Measurements from ENCODE around the gene AKAIN1. TPM values are rescaled to one million over a fixed set of nuclear protein-coding genes. Genes with fewer than 3 reads are reported as not detected.

Gene AKAIN1
- total and polyA plus RNA-seq, 2 of the 8 experiments (the other 6 are each of a cell fraction or from before 2014, with no cell fraction given): not detected

DNA sequence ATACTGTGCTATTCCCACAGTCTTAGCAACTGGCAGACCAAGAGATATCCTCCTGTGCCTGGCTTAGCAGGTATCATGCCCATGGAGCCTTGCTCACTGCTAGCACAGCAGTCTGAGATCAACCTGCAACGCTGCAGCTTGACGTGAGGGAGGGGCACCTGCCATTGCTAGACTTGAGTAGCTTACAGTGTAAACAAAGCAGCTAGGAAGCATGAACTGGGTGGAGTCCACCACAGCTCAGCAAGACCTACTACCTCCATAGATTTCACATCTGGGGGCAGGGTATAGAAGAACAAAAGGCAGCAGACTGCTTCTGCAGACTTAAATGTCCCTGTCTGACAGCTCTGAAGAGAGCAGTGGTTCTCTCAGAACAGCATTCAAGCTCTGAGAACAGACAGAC lies 74.8 kb downstream of the AKAIN1 start:
- H3K18ac ChIP-seq (ENCODE audit: extremely low read depth, low read length): no peak overlapping the region
- H4K20me1 ChIP-seq (replicated peaks in 1 of 2; ENCODE audit: control insufficient read depth in 1 of 2, insufficient read depth in 2 of 2, low read length in 2 of 2): no peaks in the 10 kb centered on the region
- no peak overlapping the region for H3K27ac ChIP-seq (ENCODE audit: low read depth, low read length)
- H3K9me3 ChIP-seq (ENCODE audit: insufficient read depth in 2 of 2, low read depth in 1 of 2, low read length in 1 of 2): peaks cover 10 to 18% of the 10 kb centered on the region in 2 experiments
- no peak overlapping the region for H3K9ac ChIP-seq (replicated peaks in 1 of 4; ENCODE audit: extremely low read depth in 1 of 4, low read depth in 3 of 4, low read length in 3 of 4)
- H3K79me2 ChIP-seq (ENCODE audit: control insufficient read depth in 1 of 2, insufficient read depth in 2 of 2, low read length in 2 of 2): no peaks in the 10 kb centered on the region
- peaks cover 0 to 2% (median 0%) of the 10 kb centered on the region in 4 experiments; a peak in 1 of 7 replicates for H3K4me1 ChIP-seq (replicated peaks in 1 of 4; ENCODE audit: control insufficient read depth in 3 of 4, insufficient read depth in 4 of 4, low read length in 3 of 4)
- H3K14ac ChIP-seq (ENCODE audit: insufficient read length): no peak overlapping the region
- no peak overlapping the region for H2BK15ac ChIP-seq (ENCODE audit: low read length)
- 0 out of 2 replicates have a peak overlapping the region, but pooled peaks have one; percentile 62 for H2AFZ ChIP-seq (ENCODE audit: low read length)
- 0 out of 8 replicates have a peak, but pooled peaks cover 0 to 3% (median 0%) of the 10 kb centered on the region in 4 experiments for H3K36me3 ChIP-seq (ENCODE audit: control insufficient read depth in 2 of 4, insufficient read depth in 4 of 4, low read length in 3 of 4)
- no peak overlapping the region for H2BK120ac ChIP-seq (replicated peaks; ENCODE audit: low read depth, low read length)
- H3K4me2 ChIP-seq (ENCODE audit: insufficient read depth in 1 of 2, low read depth in 2 of 2, low read length in 2 of 2): no peak overlapping the region
- no peak overlapping the region for H3K4ac ChIP-seq (replicated peaks; ENCODE audit: insufficient read length, low read depth, low read length)
- H3K23ac ChIP-seq (ENCODE audit: insufficient read length): no peak overlapping the region
- no peak overlapping the region for H4K5ac ChIP-seq (ENCODE audit: insufficient read length, low read depth, low read length)
- no peak overlapping the region for H3K56ac ChIP-seq (replicated peaks; ENCODE audit: insufficient read length, low read depth, low read length)
- no peak for DNase-seq (ENCODE audit: low read depth in 1 of 2, low spot score in 2 of 2)
- no peaks in the 10 kb centered on the region for H3K23me2 ChIP-seq (ENCODE audit: low read depth, low read length)
- no peak overlapping the region for H4K8ac ChIP-seq (ENCODE audit: extremely low read depth, insufficient read depth, low read length)
- H2BK20ac ChIP-seq (ENCODE audit: low read length): no peak overlapping the region
- no peak overlapping the region for H2BK12ac ChIP-seq (ENCODE audit: low read depth, low read length)
- no peak overlapping the region for H2AK5ac ChIP-seq (ENCODE audit: low read depth, low read length)
- ChIA-PET CTCF (ENCODE audit: partially characterized antibody) (interaction anchor here (1.0 to 1.7 kb wide), 2 partner anchors 16 to 425 kb away, joined by 3 to 4 read pairs; no protein-coding TSS in a partner anchor), POLR2A (ENCODE audit: partially characterized antibody) (no interaction called here)
- no peak overlapping the region for H3K4me3 ChIP-seq (ENCODE audit: extremely low read depth in 1 of 4, insufficient read depth in 2 of 4, low read depth in 3 of 4, low read length in 4 of 4)
- TF ChIP-seq CEBPB (IDR thresholded peaks at IDR 0.05; ENCODE audit: low read depth, low read length) (no peak), SIRT6 (IDR thresholded peaks at IDR 0.05; ENCODE audit: low read length) (no peak), BACH1 (IDR thresholded peaks at IDR 0.05; ENCODE audit: low read length) (no peak), TCF12 (IDR thresholded peaks at IDR 0.05; ENCODE audit: low read depth, low read length) (no peak), MAFK (IDR thresholded peaks at IDR 0.05; ENCODE audit: low read depth, low read length) (no peak), JUND (IDR thresholded peaks at IDR 0.05; ENCODE audit: low read length) (no peak), RXRA (IDR thresholded peaks at IDR 0.05; ENCODE audit: insufficient read depth, low read depth, low read length) (no peak), PHF8 (conservative IDR thresholded peaks at IDR 0.05; ENCODE audit: low read depth, low read length) (no peak), YY1 (IDR thresholded peaks at IDR 0.05; ENCODE audit: low read depth, low read length) (no peak), RFX5 (IDR thresholded peaks at IDR 0.05; ENCODE audit: borderline replicate concordance, low read depth, low read length) (no peak), CREB1 (IDR thresholded peaks at IDR 0.05) (no peak), SP4 (IDR thresholded peaks at IDR 0.05; ENCODE audit: low read length) (no peak)
- TF ChIP-seq, protein P1, sequence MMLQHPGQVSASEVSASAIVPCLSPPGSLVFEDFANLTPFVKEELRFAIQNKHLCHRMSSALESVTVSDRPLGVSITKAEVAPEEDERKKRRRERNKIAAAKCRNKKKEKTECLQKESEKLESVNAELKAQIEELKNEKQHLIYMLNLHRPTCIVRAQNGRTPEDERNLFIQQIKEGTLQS (IDR thresholded peaks at IDR 0.05; ENCODE audit: insufficient read depth, low read depth, low read length): no peak
- no peak overlapping the region for H2BK5ac ChIP-seq (ENCODE audit: low read depth, low read length)
- FAIRE-seq: no peak
- WGBS, 2 experiments (ENCODE audit: extremely low coverage in 1 of 2, insufficient coverage in 1 of 2, insufficient read length in 1 of 2, insufficient replicate concordance in 2 of 2, low coverage in 1 of 2, low lambda C conversion rate in 2 of 2, missing lambda C conversion rate in 1 of 2): 93% methylated on average over 2 of the region's 2 CpGs; no CpG with 5 or more reads in 1 of the 2 experiments
- no peak overlapping the region for H4K91ac ChIP-seq (replicated peaks; ENCODE audit: insufficient read length, low read length)
- H3K27me3 ChIP-seq (replicated peaks in 1 of 4; ENCODE audit: control insufficient read depth in 3 of 4, extremely low read depth in 1 of 4, insufficient read depth in 3 of 4, low read length in 3 of 4): no peaks in the 10 kb centered on the region
- H3K79me1 ChIP-seq (ENCODE audit: low read depth, low read length): no peaks in the 10 kb centered on the region
